Left ventricle myocardium inferior (tissue), 1 donor: ENCODE measurements around the gene A2ML1. TPM values are rescaled to one million over a fixed set of nuclear protein-coding genes. Genes with fewer than 3 reads are reported as not detected.

Experiments
- DNase-seq: peaks from one replicate; pipeline ENCODE4 v3.0.0-alpha.2; 2020
- H3K27ac ChIP-seq: fragments of 200-600 bp; replicated peaks from 2 replicates; pipeline ENCODE4 v1.8.0; 2021
- H3K27me3 ChIP-seq: fragments of 200-600 bp; 2 replicates; pipeline ENCODE4 v1.8.0; 2021; ENCODE audit warnings: low read depth
- H3K36me3 ChIP-seq: fragments of 200-600 bp; 2 replicates; pipeline ENCODE4 v1.8.0; 2021
- H3K4me1 ChIP-seq: fragments of 200-600 bp; 2 replicates; pipeline ENCODE4 v1.8.0; 2021
- H3K4me3 ChIP-seq: fragments of 200-600 bp; 2 replicates; pipeline ENCODE4 v1.8.0; 2021; ENCODE audit warnings: mild to moderate bottlenecking, moderate library complexity
- H3K9me3 ChIP-seq: fragments of 200-600 bp; replicated peaks from 2 replicates; pipeline ENCODE4 v1.8.0; 2021
- intact Hi-C: fragments of 100-400 bp; cut with micrococcal nuclease; formaldehyde crosslinking; loops from one replicate; pipeline ENCODE4 v1.11.0; 2022
- total RNA-seq: library from RNA; stranded (reverse); fragmentation: NEBNext Ultra II Directional; extraction: Animal tissue kit (Norgen Biotek cat#: 25700); gene quantifications from one replicate; pipeline ENCODE4 v1.2.1, GENCODE V29; 2021
- TF ChIP-seq, protein P1 (sequence below): fragments of 200-600 bp; IDR thresholded peaks from 2 replicates; pipeline ENCODE4 v1.8.0; 2021; ENCODE audit warnings: antibody characterized with exemption, mild to moderate bottlenecking, borderline replicate concordance
- donor health status: DM: no; HTN: yes; CAD: no; lungs with severe emphysema.

A2ML1 gene
- total RNA-seq, 1 donor from 2014 or later: not detected

DNA sequence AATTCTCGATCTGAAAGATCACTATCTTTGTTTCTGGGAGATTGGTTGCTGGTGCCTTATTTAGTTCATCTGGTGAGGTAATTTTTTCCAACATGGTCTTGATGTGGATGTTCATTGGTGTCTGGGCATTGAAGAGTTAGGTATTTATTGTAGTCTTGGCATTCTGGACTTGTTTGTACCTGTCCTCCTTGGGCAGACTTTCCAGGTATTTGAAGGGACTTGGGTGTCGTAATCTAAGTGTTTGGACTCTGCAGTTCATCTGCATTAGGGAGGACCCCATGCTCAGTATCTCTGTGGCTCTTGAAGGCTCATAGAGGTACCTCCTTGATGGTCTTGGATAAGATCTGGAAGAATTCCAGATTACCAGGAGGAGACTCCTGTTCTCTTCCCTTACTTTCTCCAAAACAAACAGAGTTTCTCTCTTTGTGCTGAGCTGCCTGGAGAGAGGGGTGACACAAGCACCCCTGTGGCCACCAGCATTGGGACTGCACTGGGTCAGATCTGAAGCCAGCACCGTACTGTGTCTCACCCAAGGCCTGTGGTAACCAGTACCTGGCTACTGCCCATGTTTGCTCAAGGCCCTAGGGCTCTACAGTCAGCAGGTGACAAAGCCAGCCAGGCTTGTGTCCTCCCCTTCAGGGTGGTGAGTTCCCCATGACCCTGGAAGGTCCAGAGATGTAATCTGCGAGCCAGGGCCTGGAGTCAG, 5.3 kb downstream of the A2ML1 start:
- Histone ChIP-seq H3K27me3 (peaks cover 5% of the 10 kb centered on the region), H3K9me3 (peaks cover 14% of the 10 kb centered on the region), H3K36me3 (no peaks in the 10 kb centered on the region), H3K4me3 (no peak overlapping the region), H3K27ac (no peak overlapping the region), H3K4me1 (no peaks in the 10 kb centered on the region)
- intact Hi-C loops: no loop called here
- TF ChIP-seq, protein P1, sequence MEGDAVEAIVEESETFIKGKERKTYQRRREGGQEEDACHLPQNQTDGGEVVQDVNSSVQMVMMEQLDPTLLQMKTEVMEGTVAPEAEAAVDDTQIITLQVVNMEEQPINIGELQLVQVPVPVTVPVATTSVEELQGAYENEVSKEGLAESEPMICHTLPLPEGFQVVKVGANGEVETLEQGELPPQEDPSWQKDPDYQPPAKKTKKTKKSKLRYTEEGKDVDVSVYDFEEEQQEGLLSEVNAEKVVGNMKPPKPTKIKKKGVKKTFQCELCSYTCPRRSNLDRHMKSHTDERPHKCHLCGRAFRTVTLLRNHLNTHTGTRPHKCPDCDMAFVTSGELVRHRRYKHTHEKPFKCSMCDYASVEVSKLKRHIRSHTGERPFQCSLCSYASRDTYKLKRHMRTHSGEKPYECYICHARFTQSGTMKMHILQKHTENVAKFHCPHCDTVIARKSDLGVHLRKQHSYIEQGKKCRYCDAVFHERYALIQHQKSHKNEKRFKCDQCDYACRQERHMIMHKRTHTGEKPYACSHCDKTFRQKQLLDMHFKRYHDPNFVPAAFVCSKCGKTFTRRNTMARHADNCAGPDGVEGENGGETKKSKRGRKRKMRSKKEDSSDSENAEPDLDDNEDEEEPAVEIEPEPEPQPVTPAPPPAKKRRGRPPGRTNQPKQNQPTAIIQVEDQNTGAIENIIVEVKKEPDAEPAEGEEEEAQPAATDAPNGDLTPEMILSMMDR: no peak
- no peak for DNase-seq

DNA sequence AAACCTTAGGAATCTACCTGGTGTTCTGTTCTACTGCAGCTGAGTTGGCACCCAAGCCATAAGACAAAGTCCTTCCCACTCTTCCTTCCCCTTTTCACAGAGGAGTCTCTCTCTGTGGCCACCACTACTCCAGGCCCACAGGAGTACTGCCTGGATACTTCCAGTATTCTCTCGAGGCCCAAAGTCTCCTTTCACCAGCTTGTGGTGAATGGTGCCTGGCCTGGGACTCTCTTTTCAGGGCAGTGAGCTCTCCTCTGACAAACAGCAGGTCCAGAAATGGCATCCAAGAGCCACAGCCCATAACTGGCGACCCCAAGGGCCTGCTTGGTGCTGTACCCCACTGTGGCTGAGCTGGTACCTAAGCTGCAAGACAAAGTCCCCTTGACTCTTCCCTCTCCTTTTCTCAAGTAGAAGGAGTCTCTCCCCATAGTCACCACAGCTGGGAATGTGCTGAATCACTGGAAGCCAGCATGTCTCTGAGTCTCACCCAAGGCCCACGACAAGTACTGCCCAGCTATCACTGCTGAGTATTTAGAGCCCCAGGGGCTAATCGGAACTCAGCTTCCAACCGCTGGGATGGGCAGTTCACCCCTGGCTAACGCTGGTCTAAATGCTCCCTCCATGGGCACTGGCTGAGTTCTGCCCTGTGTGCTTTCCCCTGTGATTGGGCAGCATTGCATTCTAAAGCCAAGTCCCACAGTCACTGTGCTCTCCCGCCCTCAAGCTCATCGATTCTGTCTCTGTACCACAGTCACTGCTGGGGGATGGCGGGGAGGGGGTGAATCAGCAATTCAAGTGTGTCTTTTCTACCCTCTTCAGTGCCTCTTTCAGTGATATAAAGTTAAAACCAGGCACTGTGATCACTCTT, 6.1 kb downstream of the A2ML1 start:
- TF ChIP-seq, protein P1: no peak
- H3K27ac ChIP-seq: no peak overlapping the region
- intact Hi-C loops: no loop called here
- H3K4me1 ChIP-seq: no peaks in the 10 kb centered on the region
- peaks cover 5% of the 10 kb centered on the region for H3K27me3 ChIP-seq
- H3K36me3 ChIP-seq: no peaks in the 10 kb centered on the region
- no peak overlapping the region for H3K4me3 ChIP-seq
- DNase-seq: no peak
- H3K9me3 ChIP-seq: peaks cover 14% of the 10 kb centered on the region

DNA sequence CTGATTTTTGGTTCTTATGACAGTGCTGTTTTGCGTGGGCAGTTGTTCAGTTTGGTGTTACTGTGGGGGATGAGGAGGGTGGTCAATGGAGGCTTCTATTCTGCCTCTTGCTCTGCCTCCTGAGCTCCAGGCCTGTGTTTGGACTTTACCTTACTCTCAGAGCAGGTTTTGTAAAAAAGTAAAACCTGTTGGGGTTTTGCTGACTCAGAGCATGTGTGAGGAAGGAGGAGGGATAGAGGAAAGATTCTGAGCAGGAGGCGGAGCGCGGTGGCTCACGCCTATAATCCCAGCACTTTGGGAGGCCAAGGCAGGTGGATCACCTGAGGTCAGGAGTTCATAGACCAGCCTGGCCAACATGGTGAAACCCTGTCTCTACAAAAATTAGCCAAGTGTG, 6.7 kb downstream of the A2ML1 start:
- DNase-seq: no peak
- no peaks in the 10 kb centered on the region for H3K36me3 ChIP-seq
- H3K27ac ChIP-seq: no peak overlapping the region
- no peak overlapping the region for H3K4me3 ChIP-seq
- peaks cover 14% of the 10 kb centered on the region for H3K9me3 ChIP-seq
- intact Hi-C loops: no loop called here
- TF ChIP-seq, protein P1: no peak
- H3K27me3 ChIP-seq: peaks cover 5% of the 10 kb centered on the region
- H3K4me1 ChIP-seq: no peaks in the 10 kb centered on the region

DNA sequence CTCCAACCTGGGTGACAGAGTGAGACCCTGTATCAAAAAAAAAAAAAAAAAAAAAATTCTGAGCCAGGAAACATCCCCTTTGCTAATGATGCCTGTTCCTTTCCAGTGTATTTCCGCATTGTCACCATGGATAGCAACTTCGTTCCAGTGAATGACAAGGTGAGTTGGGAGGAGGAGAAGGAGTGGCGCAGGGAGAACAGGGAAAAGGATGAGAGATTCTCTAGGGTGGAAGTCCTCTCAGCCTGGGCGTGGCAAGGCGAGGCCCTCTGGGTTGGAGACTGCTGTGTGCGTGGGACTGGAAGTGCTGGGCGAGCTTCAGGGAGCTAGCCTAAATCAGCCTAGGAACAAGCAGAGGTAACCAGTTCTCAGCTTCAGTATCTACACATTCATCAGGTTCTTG, 7.2 kb downstream of the A2ML1 start:
- H3K4me1 ChIP-seq: no peaks in the 10 kb centered on the region
- H3K27me3 ChIP-seq: peaks cover 6% of the 10 kb centered on the region
- no peak for DNase-seq
- no peak overlapping the region for H3K27ac ChIP-seq
- no peak overlapping the region for H3K4me3 ChIP-seq
- H3K36me3 ChIP-seq: no peaks in the 10 kb centered on the region
- intact Hi-C loops: no loop called here
- H3K9me3 ChIP-seq: peaks cover 14% of the 10 kb centered on the region
- TF ChIP-seq, protein P1: no peak

DNA sequence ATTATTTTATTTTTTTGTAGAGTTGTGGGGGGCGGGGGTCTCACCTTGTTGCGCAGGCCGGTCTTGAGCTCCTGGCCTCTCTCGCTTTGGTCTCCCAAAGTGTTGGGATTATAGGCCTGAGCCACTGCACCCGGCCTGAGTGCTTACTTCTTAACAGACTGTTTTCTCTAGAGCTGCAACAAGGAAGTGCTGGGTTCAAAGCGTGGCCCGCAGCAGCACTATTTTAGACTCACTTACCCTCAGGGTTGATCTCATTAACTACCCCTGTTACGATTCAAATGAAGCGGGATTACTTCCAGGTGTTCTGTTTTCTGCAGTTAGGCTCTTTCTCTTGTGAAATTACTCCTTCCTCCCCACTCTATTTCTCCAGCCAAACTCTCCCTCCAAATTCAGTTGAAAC, 8.7 kb downstream of the A2ML1 start:
- Histone ChIP-seq H3K27me3 (peaks cover 15% of the 10 kb centered on the region), H3K36me3 (no peaks in the 10 kb centered on the region), H3K4me1 (no peaks in the 10 kb centered on the region), H3K4me3 (no peak overlapping the region), H3K27ac (no peak overlapping the region), H3K9me3 (peaks cover 5% of the 10 kb centered on the region)
- intact Hi-C loops: no loop called here
- DNase-seq: no peak
- TF ChIP-seq, protein P1: no peak
